Measurements from ENCODE around the gene PIGU. TPM values are rescaled to one million over a fixed set of nuclear protein-coding genes. Genes with fewer than 3 reads are reported as not detected.
A peak's percentile ranks its signal among the peaks of the same experiment; 100 is the strongest.

Gene PIGU
- total and polyA plus RNA-seq, 7 donors, result 9.5 to 34.2 (median 15.0) TPM

GRCh38 chr20:34712525-34713192, 35.8 kb upstream of the PIGU start:
- peak overlapping the region; percentile 60 for H3K27ac ChIP-seq
- WGBS, 3 donors, result 70 to 84% (median 74%) methylated on average over 5 of the region's 5 CpGs

GRCh38 chr20:34711813-34712430, 35.0 kb upstream of the PIGU start:
- no peaks in the 10 kb centered on the region for H3K27me3 ChIP-seq (ENCODE audit: insufficient read depth in 3 of 3, low read length in 2 of 3)
- no peak overlapping the region for H3K27ac ChIP-seq
- ATAC-seq (no peak), DNase-seq (no peak)
- WGBS, 3 donors, result 88 to 94% (median 89%) methylated on average over 3 of the region's 3 CpGs
- intact Hi-C loops (cut with DNase I), result no loop called here
- H3K36me3 ChIP-seq (ENCODE audit: insufficient read depth in 1 of 2, low read depth in 1 of 2), result peaks cover 0 to 47% of the 10 kb centered on the region in 2 donors
- no peak for TF ChIP-seq CTCF (IDR thresholded peaks at IDR 0.05)
- no peak overlapping the region for H3K4me3 ChIP-seq
- H3K4me1 ChIP-seq, result peaks cover 18% of the 10 kb centered on the region
- no peaks in the 10 kb centered on the region for H3K9me3 ChIP-seq

More at GRCh38 chr20:34712525-34713192, 35.8 kb upstream of the PIGU start:
- DNase-seq, result no peak
- intact Hi-C loops (cut with DNase I), result no loop called here
- H3K4me3 ChIP-seq, result no peak overlapping the region
- H3K9me3 ChIP-seq, result no peaks in the 10 kb centered on the region
- TF ChIP-seq CTCF (IDR thresholded peaks at IDR 0.05), result no peak
- ATAC-seq, result no peak
- H3K36me3 ChIP-seq (ENCODE audit: insufficient read depth in 1 of 2, low read depth in 1 of 2), result peaks cover 0 to 55% of the 10 kb centered on the region in 2 donors
- H3K27me3 ChIP-seq (ENCODE audit: insufficient read depth in 3 of 3, low read length in 2 of 3), result no peaks in the 10 kb centered on the region
- H3K4me1 ChIP-seq, result peaks cover 16% of the 10 kb centered on the region

- H3K4me1 ChIP-seq, result peaks cover 27% of the 10 kb centered on the region
- no peak for ATAC-seq
- H3K27ac ChIP-seq, result peak overlapping the region; percentile 9
- intact Hi-C loops (cut with DNase I), result no loop called here
- H3K4me3 ChIP-seq, result no peak overlapping the region
- peaks cover 0 to 39% of the 10 kb centered on the region in 2 donors for H3K36me3 ChIP-seq (ENCODE audit: insufficient read depth in 1 of 2, low read depth in 1 of 2)
- no peak for TF ChIP-seq CTCF (IDR thresholded peaks at IDR 0.05)
- 86 to 90% (median 88%) methylated on average over 9 of the region's 9 CpGs for WGBS, 3 donors
- no peaks in the 10 kb centered on the region for H3K27me3 ChIP-seq (ENCODE audit: insufficient read depth in 3 of 3, low read length in 2 of 3)
- H3K9me3 ChIP-seq, result no peaks in the 10 kb centered on the region
- no peak for DNase-seq
Measured at GRCh38 chr20:34710861-34711574, 34.1 kb upstream of the PIGU start.

GRCh38 chr20:34710568-34710839, 33.6 kb upstream of the PIGU start:
- Histone ChIP-seq H3K36me3 (ENCODE audit: insufficient read depth in 1 of 2, low read depth in 1 of 2) (peaks cover 0 to 34% of the 10 kb centered on the region in 2 donors), H3K4me3 (peak overlapping the region; percentile 81), H3K4me1 (peaks cover 32% of the 10 kb centered on the region), H3K27ac (no peak overlapping the region), H3K27me3 (ENCODE audit: insufficient read depth in 3 of 3, low read length in 2 of 3) (no peaks in the 10 kb centered on the region), H3K9me3 (no peaks in the 10 kb centered on the region)
- intact Hi-C loops (cut with DNase I), result no loop called here
- TF ChIP-seq CTCF (IDR thresholded peaks at IDR 0.05), result no peak
- DNase-seq (no peak), ATAC-seq (no peak)

Data from psoas muscle (tissue), 8 donors.